Pancreas (tissue), 10 donors: Measurements from ENCODE around the gene SS18L1. TPM values are rescaled to one million over a fixed set of nuclear protein-coding genes. Genes with fewer than 3 reads are reported as not detected.
A peak's percentile ranks its signal among the peaks of the same experiment; 100 is the strongest.

Experiments
- ATAC-seq, 4 donors: fragments of 200-7000 bp; cut with Tn5 transposase; one replicate each; pipeline versions ENCODE4 v1.8.0 to v1.9.1; 2020; ENCODE audit warnings: mild to moderate bottlenecking in 4 of 4, moderate library complexity in 4 of 4
- DNase-seq, 6 donors: peaks; one replicate each; pipeline ENCODE4 v3.0.0-alpha.2; 2020
- FAIRE-seq: peaks from 2 replicates; lab custom pipeline; 2012; peaks lifted over from hg19 to GRCh38; lab: Jason Lieb, UNC
- H3K27ac ChIP-seq, 4 donors: fragments of 200-600 bp; sonication (generic); 1 replicate in 3 of 4; 2 replicates in 1 of 4; pipeline versions ENCODE4 v1.5.0 to v1.8.0; 2020
- H3K27me3 ChIP-seq, 4 donors: fragments of 200-600 bp; one replicate each; pipeline ENCODE4 v1.8.0; 2021
- H3K36me3 ChIP-seq, 3 donors: fragments of 200-600 bp; sonication (generic) in 1 of 3; one replicate each; pipeline versions ENCODE4 v1.5.0 to v1.8.0; 2020 to 2021
- H3K4me1 ChIP-seq, 3 donors: fragments of 200-600 bp; one replicate each; pipeline ENCODE4 v1.8.0; 2021
- H3K4me3 ChIP-seq, 4 donors: fragments of 200-600 bp; sonication (generic) in 2 of 4; one replicate each; pipeline versions ENCODE4 v1.5.0 to v1.8.0; 2020 to 2021
- H3K9me3 ChIP-seq, 4 donors: fragments of 200-600 bp; one replicate each; pipeline ENCODE4 v1.8.0; 2021
- WGBS, 2 donors: extraction: QIAGEN DNeasy Blood & Tissue Kit; methylation state at CpG; one replicate each; pipeline ENCODE4 v1.1.7; 2013; 5-methylcytosine and 5-hydroxymethylcytosine counted together
- intact Hi-C, 3 donors: fragments of 100-400 bp; cut with DNase I; formaldehyde crosslinking; loops; one replicate each; pipeline versions ENCODE4 v1.11.1 to v1.14.2; 2022
- polyA plus RNA-seq, 2 donors: library from polyadenylated mRNA; stranded (reverse); fragments of 200-250 nt; gene quantifications; one replicate each; pipeline ENCODE4 v1.2.3, GENCODE V29; 2013
- total RNA-seq, 6 donors: library from RNA; stranded (reverse); fragmentation: NEBNext Ultra II Directional in 4 of 6; extraction: Animal tissue kit (Norgen Biotek cat#: 25700) in 4 of 6; gene quantifications; one replicate each; pipeline versions ENCODE4 v1.2.1 to v1.2.4, GENCODE V29; 2021 to 2023
- TF ChIP-seq, protein P1 (sequence below), 4 donors: fragments of 200-600 bp; sonication (generic) in 3 of 4; IDR thresholded peaks; one replicate each; pipeline versions ENCODE4 v1.5.0 to v1.8.0; 2021; ENCODE audit warnings: antibody characterized with exemption in 4 of 4
- donor health status: healthy with polysubstance abuse.
- donor health status: DM: no; HTN: no; CAD: no; lungs with moderate emphysema.
- donor health status: DM: no; HTN: no; CAD: no.
- donor health status: control.
- donor health status: control.
- donor health status: Bipolar disorder and iron deficiency.
- donor health status: DM: yes; HTN: yes; CAD: no.
- donor health status: DM: no; HTN: no; CAD: no.
- donor health status: DM: no; HTN: no; CAD: no.
- donor health status: DM: yes; HTN: yes; CAD: no.

The SS18L1 gene
- total and polyA plus RNA-seq, 8 donors, result 6.6 to 19.3 (median 8.4) TPM

DNA sequence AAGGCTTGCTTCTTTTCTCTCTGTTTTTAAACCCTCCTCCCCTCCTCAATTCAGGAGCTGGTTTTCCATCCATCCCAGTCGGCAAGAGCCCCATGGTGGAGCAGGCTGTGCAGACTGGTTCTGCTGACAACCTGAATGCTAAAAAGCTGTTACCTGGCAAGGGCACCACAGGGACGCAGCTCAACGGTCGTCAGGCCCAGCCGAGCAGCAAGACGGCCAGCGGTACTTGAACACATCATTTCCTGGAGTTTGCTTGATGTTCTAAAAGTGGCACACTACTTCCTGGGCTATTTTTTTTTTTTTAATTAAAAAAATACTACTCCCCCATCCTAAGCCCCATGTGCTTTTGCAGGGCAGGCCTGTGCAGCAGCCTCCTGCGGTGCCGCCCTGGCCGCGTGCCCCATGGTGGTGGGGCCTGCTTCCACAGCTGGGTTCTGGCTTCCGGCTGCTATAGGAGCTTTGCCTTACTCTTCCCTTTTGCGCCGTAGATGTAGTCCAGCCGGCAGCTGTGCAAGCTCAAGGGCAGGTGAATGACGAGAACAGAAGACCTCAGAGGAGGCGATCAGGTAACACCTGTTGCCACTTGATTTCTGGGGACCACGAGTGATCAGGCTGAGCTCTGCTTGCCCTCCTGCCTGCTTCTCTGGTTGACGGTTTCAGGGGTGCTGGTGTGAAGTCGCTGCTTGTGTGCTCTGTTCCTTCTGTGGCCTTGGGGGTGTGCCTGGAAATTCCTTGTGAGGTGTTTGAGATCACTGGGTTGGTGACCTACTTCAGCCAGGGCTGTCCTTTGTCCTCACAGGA is 13.6 kb upstream of the SS18L1 start:
- TF ChIP-seq, protein P1, sequence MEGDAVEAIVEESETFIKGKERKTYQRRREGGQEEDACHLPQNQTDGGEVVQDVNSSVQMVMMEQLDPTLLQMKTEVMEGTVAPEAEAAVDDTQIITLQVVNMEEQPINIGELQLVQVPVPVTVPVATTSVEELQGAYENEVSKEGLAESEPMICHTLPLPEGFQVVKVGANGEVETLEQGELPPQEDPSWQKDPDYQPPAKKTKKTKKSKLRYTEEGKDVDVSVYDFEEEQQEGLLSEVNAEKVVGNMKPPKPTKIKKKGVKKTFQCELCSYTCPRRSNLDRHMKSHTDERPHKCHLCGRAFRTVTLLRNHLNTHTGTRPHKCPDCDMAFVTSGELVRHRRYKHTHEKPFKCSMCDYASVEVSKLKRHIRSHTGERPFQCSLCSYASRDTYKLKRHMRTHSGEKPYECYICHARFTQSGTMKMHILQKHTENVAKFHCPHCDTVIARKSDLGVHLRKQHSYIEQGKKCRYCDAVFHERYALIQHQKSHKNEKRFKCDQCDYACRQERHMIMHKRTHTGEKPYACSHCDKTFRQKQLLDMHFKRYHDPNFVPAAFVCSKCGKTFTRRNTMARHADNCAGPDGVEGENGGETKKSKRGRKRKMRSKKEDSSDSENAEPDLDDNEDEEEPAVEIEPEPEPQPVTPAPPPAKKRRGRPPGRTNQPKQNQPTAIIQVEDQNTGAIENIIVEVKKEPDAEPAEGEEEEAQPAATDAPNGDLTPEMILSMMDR (IDR thresholded peaks at IDR 0.05), result no peak
- peaks cover 13 to 72% (median 22%) of the 10 kb centered on the region in 3 donors for H3K36me3 ChIP-seq
- ATAC-seq (no peak), FAIRE-seq (no peak), DNase-seq (no peak)
- intact Hi-C loops, result no loop called here
- no peak overlapping the region for H3K4me3 ChIP-seq
- no peaks in the 10 kb centered on the region for H3K27me3 ChIP-seq
- 88 to 93% methylated on average over 20 of the region's 20 CpGs for WGBS, 2 donors
- no peak overlapping the region for H3K27ac ChIP-seq
- H3K9me3 ChIP-seq, result no peaks in the 10 kb centered on the region
- peaks cover 0 to 3% (median 0%) of the 10 kb centered on the region in 3 donors for H3K4me1 ChIP-seq

DNA sequence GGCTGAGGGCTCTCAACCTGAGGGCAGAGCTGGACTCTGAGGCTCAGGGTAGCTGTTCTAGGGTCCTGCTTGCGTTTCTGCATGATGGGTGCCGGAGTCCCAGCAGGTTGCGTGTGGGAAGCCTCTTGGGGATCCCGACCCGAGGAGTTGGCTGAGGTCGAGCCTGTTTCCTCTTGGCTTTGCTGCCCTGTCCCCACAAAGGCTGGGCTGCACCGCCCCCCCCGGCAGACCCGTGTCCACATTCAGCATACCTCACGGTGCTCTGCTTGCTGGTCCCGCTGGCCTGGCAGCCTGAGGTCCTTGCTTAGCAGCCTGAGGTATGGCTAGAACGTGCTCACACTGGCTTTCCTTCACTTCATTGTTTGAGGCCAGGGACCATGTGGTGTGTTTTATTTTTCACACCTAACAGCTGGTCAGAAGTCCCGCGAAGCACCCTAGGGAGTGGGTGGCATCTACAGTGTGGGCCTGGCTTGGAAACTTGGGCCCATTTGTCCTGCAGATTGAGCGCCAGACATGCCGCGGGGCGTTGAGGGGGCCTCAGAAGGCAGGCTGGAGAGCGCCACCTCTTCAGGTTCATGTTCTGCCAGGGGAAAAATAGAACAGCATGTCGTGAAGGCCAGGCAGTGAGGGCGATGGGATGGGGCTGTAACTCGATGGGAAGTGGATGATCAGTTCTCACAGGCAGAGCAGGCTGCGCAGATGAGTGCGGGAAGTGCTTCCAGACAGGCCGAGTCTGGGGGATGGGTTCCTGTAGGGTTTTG is 11.8 kb upstream of the SS18L1 start:
- intact Hi-C loops, result no loop called here
- 88 to 92% methylated on average over 25 of the region's 25 CpGs for WGBS, 2 donors

GRCh38 chr20:62132421-62132820 is 11.1 kb upstream of the SS18L1 start:
- H3K27ac ChIP-seq, result no peak overlapping the region
- H3K4me1 ChIP-seq, result peaks cover 0 to 3% (median 0%) of the 10 kb centered on the region in 3 donors
- no peaks in the 10 kb centered on the region for H3K27me3 ChIP-seq
- intact Hi-C loops, result no loop called here
- TF ChIP-seq, protein P1 (IDR thresholded peaks at IDR 0.05), result no peak
- H3K9me3 ChIP-seq, result no peaks in the 10 kb centered on the region
- FAIRE-seq (no peak), DNase-seq (no peak), ATAC-seq (no peak)
- 88 to 93% methylated on average over 7 of the region's 7 CpGs for WGBS, 2 donors
- no peak overlapping the region for H3K4me3 ChIP-seq
- H3K36me3 ChIP-seq, result peaks cover 8 to 59% (median 22%) of the 10 kb centered on the region in 3 donors

More for the DNA sequence above, 11.8 kb upstream of the SS18L1 start:
- H3K9me3 ChIP-seq, result no peaks in the 10 kb centered on the region
- TF ChIP-seq, protein P1 (IDR thresholded peaks at IDR 0.05), result no peak
- no peak for FAIRE-seq
- H3K27me3 ChIP-seq, result no peaks in the 10 kb centered on the region
- peaks cover 8 to 60% (median 17%) of the 10 kb centered on the region in 3 donors for H3K36me3 ChIP-seq
- DNase-seq, result no peak
- no peak for ATAC-seq
- peaks cover 0 to 3% (median 0%) of the 10 kb centered on the region in 3 donors for H3K4me1 ChIP-seq
- no peak overlapping the region for H3K27ac ChIP-seq
- H3K4me3 ChIP-seq, result no peak overlapping the region

- H3K9me3 ChIP-seq, result no peaks in the 10 kb centered on the region
- peaks cover 0 to 3% (median 0%) of the 10 kb centered on the region in 3 donors for H3K4me1 ChIP-seq
- peaks cover 8 to 59% (median 29%) of the 10 kb centered on the region in 3 donors for H3K36me3 ChIP-seq
- TF ChIP-seq, protein P1 (IDR thresholded peaks at IDR 0.05), result no peak
- intact Hi-C loops, result no loop called here
- no peak for FAIRE-seq
- no peak for DNase-seq
- WGBS, 2 donors, result 80 to 85% methylated on average over 27 to 29 of the region's 29 CpGs
- H3K27me3 ChIP-seq, result no peaks in the 10 kb centered on the region
- ATAC-seq, result peak in 3 of 4 donors; percentile 3 to 48 (median 39)
- H3K4me3 ChIP-seq, result no peak overlapping the region
- H3K27ac ChIP-seq, result no peak overlapping the region
Measured at GRCh38 chr20:62133051-62133845, 10.3 kb upstream of the SS18L1 start.
